Esophagus muscularis mucosa (tissue), 3 donors: Measurements from ENCODE around the gene FIGLA.

ENCODE experiments used
- CTCF ChIP-seq, 3 experiments: fragments of 200-600 bp in 2 of 3; fragments of 450-650 bp in 1 of 3; sonication (generic) in 2 of 3; IDR thresholded peaks; one replicate each; pipeline ENCODE4 v1.5.1; 2017 to 2019; ENCODE audit warnings: antibody characterized with exemption in 3 of 3, mild to moderate bottlenecking in 2 of 3, moderate library complexity in 1 of 3
- POLR2A ChIP-seq: fragments of 450-650 bp; IDR thresholded peaks from one replicate; pipeline ENCODE4 v1.6.1; 2017; ENCODE audit warnings: antibody characterized with exemption, moderate library complexity, mild to moderate bottlenecking, low read depth
- POLR2AphosphoS5 ChIP-seq, 2 donors: sonication (generic); formaldehyde crosslinking; IDR thresholded peaks; one replicate each; pipeline ENCODE4 v1.6.1; 2017; ENCODE audit warnings: antibody characterized with exemption in 2 of 2

- TF ChIP-seq POLR2A: no peak
- TF ChIP-seq CTCF (IDR thresholded peaks at IDR 0.05): no peak
- TF ChIP-seq POLR2AphosphoS5 (IDR thresholded peaks at IDR 0.05): no peak
These were observed 23.9 kb downstream of the FIGLA start for GRCh38 chr2:70766357-70767078.
